BJ (cell line): Measurements from ENCODE around the gene AP2M1. TPM values are rescaled to one million over a fixed set of nuclear protein-coding genes. Genes with fewer than 3 reads are reported as not detected.

Source experiments
- CTCF ChIA-PET: fragments of 350-600 bp; formaldehyde crosslinking; extraction: SDS; loops from one replicate; lab custom pipeline; 2021; ENCODE audit warnings: antibody characterized with exemption, inconsistent platforms; lab: Yijun Ruan, JAX
- POLR2A ChIA-PET: fragments of 300-600 bp; sonication (Branson Sonifier 250); formaldehyde crosslinking; extraction: SDS; loops from one replicate; lab custom pipeline; 2021; ENCODE audit warnings: antibody characterized with exemption; lab: Charles Lee
- DNase-seq: peaks from one replicate; pipeline ENCODE4 v3.0.0-alpha.2; 2011; ENCODE audit warnings: low read depth
- H3K27me3 ChIP-seq: 2 replicates; pipeline ENCODE4 v1.6.0; 2011; ENCODE audit warnings: low read length; ENCODE audit not compliant: control insufficient read depth, insufficient read depth
- H3K36me3 ChIP-seq: 2 replicates; pipeline ENCODE4 v1.5.1; 2011; ENCODE audit warnings: low read length; ENCODE audit not compliant: control insufficient read depth, insufficient read depth
- H3K4me3 ChIP-seq: 2 replicates; pipeline ENCODE4 v1.5.1; 2011; ENCODE audit warnings: low read depth, mild to moderate bottlenecking, control low read depth, low read length
- polyA minus RNA-seq: library from RNA; depleted of rRNA, polyadenylated mRNA; stranded (reverse); fragments of >200 nt; gene quantifications from 2 replicates; pipeline ENCODE4 v1.2.3, GENCODE V29; 2011; rRNA and poly(A)+ RNA removed
- polyA plus RNA-seq: library from polyadenylated mRNA; depleted of rRNA; stranded (reverse); fragments of >200 nt; gene quantifications from 2 replicates; pipeline ENCODE4 v1.2.3, GENCODE V29; 2011; rRNA removed
- TF ChIP-seq, protein P1 (sequence below): IDR thresholded peaks from 2 replicates; pipeline ENCODE4 v1.5.1; 2011; ENCODE audit warnings: low read depth, mild to moderate bottlenecking, control low read depth, inconsistent platforms, low read length, moderate library complexity; ENCODE audit not compliant: insufficient read depth

The AP2M1 gene
- polyA plus RNA-seq (1,059 and 1,761 TPM in 2 replicates), polyA minus RNA-seq (473 and 533 TPM in 2 replicates)

DNA sequence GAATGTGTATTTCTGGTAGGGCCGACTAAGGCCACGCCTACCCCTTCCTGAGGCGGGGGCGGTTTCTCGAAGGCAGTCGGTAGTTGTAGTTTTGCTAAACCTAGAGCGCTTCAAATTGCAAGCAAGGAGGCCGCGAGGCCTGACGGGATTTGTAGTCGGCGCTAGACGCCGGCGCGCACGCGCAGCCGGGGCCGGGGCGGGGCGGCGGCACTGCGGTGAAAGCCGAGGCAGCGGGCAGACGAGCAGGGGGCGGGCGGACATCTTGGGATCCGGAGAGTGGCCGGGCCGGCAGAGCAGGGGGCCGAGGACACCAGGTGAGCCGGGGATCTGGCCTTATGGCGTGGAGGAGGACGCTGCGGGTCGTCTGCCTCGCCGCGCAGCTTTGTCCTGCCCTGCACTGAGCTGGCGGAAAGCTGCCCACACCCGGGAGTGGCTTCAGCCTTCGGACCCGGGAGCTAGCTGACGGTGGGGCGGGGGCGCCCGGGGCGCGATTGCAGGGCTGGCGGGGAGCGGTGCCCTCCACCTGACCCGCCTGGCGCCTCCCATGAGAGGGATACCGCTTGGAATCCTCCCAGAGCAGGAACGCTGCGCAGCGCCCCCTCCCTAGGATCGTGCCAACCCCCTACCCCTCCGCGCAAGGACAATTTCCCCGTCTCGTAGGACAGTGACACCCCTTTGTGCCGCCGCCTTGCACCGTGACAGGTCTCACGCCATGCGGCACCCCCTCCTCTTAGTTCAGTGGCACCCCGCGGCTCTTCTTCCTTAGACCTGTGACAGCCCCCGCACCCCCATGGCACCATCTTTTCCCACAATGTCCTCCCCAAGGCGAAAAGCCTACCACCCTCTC lies at the start of gene AP2M1:
Gene AP2M1 (plus strand): TSS at position 210 of the 847 bp plus-strand sequence. CDS start 2,139 bp downstream, outside the sequence.
- TF ChIP-seq, protein P1, sequence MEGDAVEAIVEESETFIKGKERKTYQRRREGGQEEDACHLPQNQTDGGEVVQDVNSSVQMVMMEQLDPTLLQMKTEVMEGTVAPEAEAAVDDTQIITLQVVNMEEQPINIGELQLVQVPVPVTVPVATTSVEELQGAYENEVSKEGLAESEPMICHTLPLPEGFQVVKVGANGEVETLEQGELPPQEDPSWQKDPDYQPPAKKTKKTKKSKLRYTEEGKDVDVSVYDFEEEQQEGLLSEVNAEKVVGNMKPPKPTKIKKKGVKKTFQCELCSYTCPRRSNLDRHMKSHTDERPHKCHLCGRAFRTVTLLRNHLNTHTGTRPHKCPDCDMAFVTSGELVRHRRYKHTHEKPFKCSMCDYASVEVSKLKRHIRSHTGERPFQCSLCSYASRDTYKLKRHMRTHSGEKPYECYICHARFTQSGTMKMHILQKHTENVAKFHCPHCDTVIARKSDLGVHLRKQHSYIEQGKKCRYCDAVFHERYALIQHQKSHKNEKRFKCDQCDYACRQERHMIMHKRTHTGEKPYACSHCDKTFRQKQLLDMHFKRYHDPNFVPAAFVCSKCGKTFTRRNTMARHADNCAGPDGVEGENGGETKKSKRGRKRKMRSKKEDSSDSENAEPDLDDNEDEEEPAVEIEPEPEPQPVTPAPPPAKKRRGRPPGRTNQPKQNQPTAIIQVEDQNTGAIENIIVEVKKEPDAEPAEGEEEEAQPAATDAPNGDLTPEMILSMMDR: 0 out of 2 replicates have a peak, but pooled peaks have one; percentile 3
- Histone ChIP-seq H3K27me3 (no peaks in the 10 kb centered on the region), H3K4me3 (peak within 1 kb of the TSS; percentile 92), H3K36me3 (peaks cover 31% of the 10 kb centered on the region)
- POLR2A ChIA-PET: interaction anchor here (0.6 kb wide), 1 partner anchor 8 kb away, joined by 13 read pairs; no protein-coding TSS in a partner anchor
- DNase-seq: peak; percentile 99
- CTCF ChIA-PET: interaction anchor here (0.6 to 1.8 kb wide), 3 partner anchors 11 to 75 kb away, joined by 3 to 5 read pairs (median 4); partner anchors contain the start of gene EEF1AKMT4

DNA sequence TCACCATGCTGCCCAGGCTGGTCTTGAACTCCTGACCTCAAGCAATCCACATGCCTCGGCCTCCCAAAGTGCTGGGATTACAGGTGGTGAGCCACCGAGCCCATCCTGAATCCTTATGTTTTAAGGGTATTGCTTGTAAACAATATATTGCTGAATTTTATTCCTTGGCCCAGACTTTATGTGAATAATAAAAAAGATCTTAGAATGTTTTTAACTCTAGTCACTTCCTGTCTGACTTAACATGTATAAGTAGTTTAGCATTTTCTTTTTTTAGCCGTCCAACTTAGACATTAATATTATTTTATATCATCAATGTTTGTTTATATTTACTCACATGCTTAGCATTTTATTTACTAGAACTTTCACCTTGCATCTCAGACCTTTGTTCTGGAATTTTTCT lies 48.6 kb upstream of the AP2M1 start:
- TF ChIP-seq, protein P1: no peak
- ChIA-PET CTCF (no interaction called here), POLR2A (no interaction called here)
- no peak for DNase-seq
- Histone ChIP-seq H3K36me3 (no peaks in the 10 kb centered on the region), H3K27me3 (no peaks in the 10 kb centered on the region), H3K4me3 (no peak overlapping the region)

DNA sequence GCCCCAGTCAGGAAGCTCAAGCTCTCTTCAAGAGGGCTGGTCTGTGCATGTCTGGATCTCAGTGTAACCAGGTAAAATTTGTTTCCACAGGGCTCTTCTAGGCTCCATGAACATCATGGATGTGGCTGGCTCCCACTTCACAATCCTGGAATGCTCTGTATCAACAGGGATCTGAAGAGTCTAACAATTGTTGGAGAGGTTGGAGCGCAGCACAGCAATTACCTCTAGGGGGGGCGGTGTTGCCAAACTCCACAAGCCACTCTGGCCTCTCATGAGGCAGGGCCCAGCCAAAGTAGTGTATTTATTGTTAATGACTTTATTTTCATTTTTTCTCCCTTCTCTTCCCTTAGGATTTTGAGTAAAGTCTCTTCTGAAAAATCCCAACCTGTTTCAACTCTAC lies 45.6 kb upstream of the AP2M1 start:
- POLR2A ChIA-PET: no interaction called here
- CTCF ChIA-PET: interaction anchor here (0.6 to 1.4 kb wide), 3 partner anchors 96 to 225 kb away, joined by 4 to 6 read pairs (median 5); no protein-coding TSS in a partner anchor
- DNase-seq: no peak
- H3K4me3 ChIP-seq: no peak overlapping the region
- H3K27me3 ChIP-seq: no peaks in the 10 kb centered on the region
- TF ChIP-seq, protein P1: peak; percentile 56
- H3K36me3 ChIP-seq: no peaks in the 10 kb centered on the region

DNA sequence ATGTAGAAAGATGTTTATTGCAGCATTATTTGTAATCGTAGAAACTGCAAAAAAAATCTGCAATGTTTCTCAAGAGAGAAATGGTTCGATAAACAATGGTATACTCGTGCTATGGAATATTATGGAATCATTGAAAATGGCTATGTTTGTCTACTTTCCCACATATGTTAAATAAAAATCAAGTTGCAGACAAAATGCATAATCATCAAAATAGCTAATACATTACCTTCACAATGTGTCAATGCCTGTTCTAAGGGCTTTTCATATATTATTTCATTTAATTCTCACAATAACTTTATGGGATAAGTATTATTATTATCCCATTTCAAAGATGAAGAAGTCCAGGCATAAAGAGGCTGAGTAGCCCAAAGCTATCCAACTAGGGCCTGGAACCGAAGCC lies 41.7 kb upstream of the AP2M1 start:
- Histone ChIP-seq H3K27me3 (no peaks in the 10 kb centered on the region), H3K4me3 (no peak overlapping the region), H3K36me3 (peaks cover 3% of the 10 kb centered on the region; the same call in 1 of the 2 replicates)
- TF ChIP-seq, protein P1: no peak
- ChIA-PET CTCF (interaction anchor here (0.6 to 3.4 kb wide), 3 partner anchors 95 to 117 kb away, joined by 3 to 9 read pairs (median 4); partner anchors contain the start of gene EEF1AKMT4), POLR2A (no interaction called here)
- no peak for DNase-seq
